Keratinocyte (primary cell): ENCODE measurements around the gene ZNF688. TPM values are rescaled to one million over a fixed set of nuclear protein-coding genes. Genes with fewer than 3 reads are reported as not detected.

Experiments
- DNase-seq: peaks from one replicate; pipeline ENCODE4 v3.0.0-alpha.2; 2011; ENCODE audit warnings: low read depth, missing footprints, low spot score
- FAIRE-seq: peaks from 2 replicates; lab custom pipeline; 2011; peaks lifted over from hg19 to GRCh38; lab: Jason Lieb, UNC
- H2AFZ ChIP-seq: 2 replicates; pipeline ENCODE4 v1.6.0; 2012; ENCODE audit warnings: low read length, control low read depth, inconsistent platforms; ENCODE audit not compliant: control insufficient read depth
- H3K27ac ChIP-seq: 2 replicates; pipeline ENCODE4 v1.5.1; 2011; ENCODE audit warnings: low read length; ENCODE audit not compliant: control insufficient read depth, insufficient read depth
- H3K27me3 ChIP-seq: 3 replicates; pipeline ENCODE4 v1.6.0; 2011; ENCODE audit warnings: low read length; ENCODE audit not compliant: control insufficient read depth, insufficient read depth; ENCODE audit errors: extremely low read depth
- H3K36me3 ChIP-seq, 2 experiments: 2 replicates in 1 of 2; 3 replicates in 1 of 2; pipeline ENCODE4 v1.5.1; 2011; ENCODE audit warnings: low read length in 2 of 2, mild to moderate bottlenecking in 1 of 2; ENCODE audit not compliant: control insufficient read depth in 2 of 2, insufficient read depth in 2 of 2; ENCODE audit errors: extremely low read depth in 1 of 2
- H3K4me1 ChIP-seq: 3 replicates; pipeline ENCODE4 v1.5.1; 2011; ENCODE audit warnings: low read length; ENCODE audit not compliant: control insufficient read depth, insufficient read depth; ENCODE audit errors: extremely low read depth
- H3K4me2 ChIP-seq: 3 replicates; pipeline ENCODE4 v1.6.0; 2011; ENCODE audit warnings: low read depth, low read length; ENCODE audit not compliant: control insufficient read depth, insufficient read depth; ENCODE audit errors: extremely low read depth
- H3K4me3 ChIP-seq, 3 experiments: fragments of 200-600 bp in 1 of 3; sonication (generic) in 1 of 3; 2 replicates in 2 of 3; 3 replicates in 1 of 3; pipeline ENCODE4 v1.5.1; 2011 to 2016; ENCODE audit warnings: low read length in 3 of 3, mild to moderate bottlenecking in 3 of 3, control low read depth in 2 of 3, inconsistent platforms in 1 of 3, low read depth in 1 of 3, mixed read lengths in 1 of 3, mixed run types in 1 of 3, moderate library complexity in 1 of 3; ENCODE audit not compliant: control insufficient read depth in 2 of 3, insufficient read depth in 2 of 3; ENCODE audit errors: extremely low read depth in 1 of 3
- H3K79me2 ChIP-seq: 2 replicates; pipeline ENCODE4 v1.6.0; 2012; ENCODE audit warnings: low read length; ENCODE audit not compliant: control insufficient read depth, insufficient read depth
- H3K9ac ChIP-seq: 3 replicates; pipeline ENCODE4 v1.6.0; 2011; ENCODE audit warnings: low read length; ENCODE audit not compliant: control insufficient read depth, insufficient read depth; ENCODE audit errors: extremely low read depth
- H3K9me1 ChIP-seq: 3 replicates; pipeline ENCODE4 v1.6.0; 2011; ENCODE audit warnings: low read length; ENCODE audit not compliant: control insufficient read depth, insufficient read depth; ENCODE audit errors: extremely low read depth
- H3K9me3 ChIP-seq: 2 replicates; pipeline ENCODE4 v1.5.1; 2012; ENCODE audit warnings: low read depth, low read length; ENCODE audit not compliant: control insufficient read depth
- H4K20me1 ChIP-seq: 3 replicates; pipeline ENCODE4 v1.6.0; 2011; ENCODE audit warnings: low read length; ENCODE audit not compliant: control insufficient read depth, insufficient read depth; ENCODE audit errors: extremely low read depth
- CTCF ChIP-seq, 3 experiments: IDR thresholded peaks in 1 of 3; conservative IDR thresholded peaks in 1 of 3; optimal IDR thresholded peaks in 1 of 3; 2 replicates in 2 of 3; 3 replicates in 1 of 3; pipeline versions ENCODE3 to v1.5.1; 2011; ENCODE audit warnings: low read length in 3 of 3, mild to moderate bottlenecking in 3 of 3, moderate library complexity in 2 of 3, control low read depth in 1 of 3, inconsistent platforms in 1 of 3; ENCODE audit not compliant: insufficient read depth in 2 of 3; ENCODE audit errors: extremely low read depth in 1 of 3
- EZH2 ChIP-seq: IDR thresholded peaks from one replicate; pipeline ENCODE4 v1.6.1; 2012; ENCODE audit warnings: inconsistent platforms, mild to moderate bottlenecking, low read length, moderate library complexity
- dilution Hi-C: fragments of 300-500 bp; cut with MboI; formaldehyde crosslinking; loops from one replicate; pipeline ENCODE4 v1.7.0; 2020; ENCODE audit warnings: low sequenced_read_pairs; ENCODE audit not compliant: extremely low pct_ligation_motif_present
- polyA plus RNA-seq, 5 experiments: library from polyadenylated mRNA; depleted of rRNA in 3 of 5; stranded (reverse) in 3 of 5; stranded (forward) in 1 of 5; unstranded in 1 of 5; fragments of >200 nt; gene quantifications; 1 replicate in 1 of 5; 2 replicates in 3 of 5; 3 replicates in 1 of 5; pipeline versions ENCODE4 v1.2.1 to v1.2.3, GENCODE V29; 2011 to 2012; ENCODE audit warnings: missing spikeins in 2 of 5, low read depth in 1 of 5, low replicate concordance in 1 of 5

The ZNF688 gene
- polyA plus RNA-seq, 1 donor (not counting 4 experiments of a cell fraction or from before 2014, with no cell fraction given): 4.9 TPM

GRCh38 chr16:30605158-30605557, 33.6 kb upstream of the ZNF688 start:
- no peaks in the 10 kb centered on the region for H3K9me3 ChIP-seq
- TF ChIP-seq CTCF (optimal IDR thresholded peaks at IDR 0.05 in 1 of 3, IDR thresholded peaks at IDR 0.05 in 1 of 3, conservative IDR thresholded peaks at IDR 0.05 in 1 of 3; ENCODE audit: extremely low read depth in 1 of 3, insufficient read depth in 2 of 3, low read length in 3 of 3) (no peak), EZH2 (no peak)
- no peaks in the 10 kb centered on the region for H3K27me3 ChIP-seq
- H3K79me2 ChIP-seq: peaks cover 4% of the 10 kb centered on the region
- H3K27ac ChIP-seq: no peak overlapping the region
- H3K36me3 ChIP-seq: peaks cover 10 to 13% of the 10 kb centered on the region in 2 experiments
- H3K9me1 ChIP-seq: no peaks in the 10 kb centered on the region
- peaks cover 21% of the 10 kb centered on the region for H3K4me1 ChIP-seq
- no peak overlapping the region for H3K9ac ChIP-seq
- FAIRE-seq (no peak), DNase-seq (no peak)
- no peak overlapping the region for H3K4me3 ChIP-seq
- dilution Hi-C loops: no loop called here
- no peaks in the 10 kb centered on the region for H4K20me1 ChIP-seq
- no peak overlapping the region for H2AFZ ChIP-seq
- no peak overlapping the region for H3K4me2 ChIP-seq

- Histone ChIP-seq H3K4me2 (no peak overlapping the region), H4K20me1 (no peaks in the 10 kb centered on the region), H3K79me2 (peaks cover 2% of the 10 kb centered on the region), H3K27ac (no peak overlapping the region), H3K9ac (no peak overlapping the region), H3K4me1 (peaks cover 19% of the 10 kb centered on the region), H3K36me3 (peaks cover 10 to 13% of the 10 kb centered on the region in 2 experiments), H3K9me1 (no peaks in the 10 kb centered on the region), H3K9me3 (no peaks in the 10 kb centered on the region), H2AFZ (no peak overlapping the region), H3K27me3 (no peaks in the 10 kb centered on the region), H3K4me3 (no peak overlapping the region)
- DNase-seq (no peak), FAIRE-seq (no peak)
- no peak for TF ChIP-seq CTCF (optimal IDR thresholded peaks at IDR 0.05 in 1 of 3, IDR thresholded peaks at IDR 0.05 in 1 of 3, conservative IDR thresholded peaks at IDR 0.05 in 1 of 3; ENCODE audit: extremely low read depth in 1 of 3, insufficient read depth in 2 of 3, low read length in 3 of 3)
- TF ChIP-seq EZH2: no peak
- dilution Hi-C loops: no loop called here
Observed at GRCh38 chr16:30604316-30604947, 32.9 kb upstream of the ZNF688 start.
